ENCODE measurements around the gene ZNF521. TPM values are rescaled to one million over a fixed set of nuclear protein-coding genes. Genes with fewer than 3 reads are reported as not detected.

The ZNF521 gene
- total and polyA plus RNA-seq, 10 of the 15 experiments (the other 5 are each of a cell fraction or from before 2014, with no cell fraction given) = 0.02 to 0.05 (median 0.04) TPM; not detected in 6

DNA sequence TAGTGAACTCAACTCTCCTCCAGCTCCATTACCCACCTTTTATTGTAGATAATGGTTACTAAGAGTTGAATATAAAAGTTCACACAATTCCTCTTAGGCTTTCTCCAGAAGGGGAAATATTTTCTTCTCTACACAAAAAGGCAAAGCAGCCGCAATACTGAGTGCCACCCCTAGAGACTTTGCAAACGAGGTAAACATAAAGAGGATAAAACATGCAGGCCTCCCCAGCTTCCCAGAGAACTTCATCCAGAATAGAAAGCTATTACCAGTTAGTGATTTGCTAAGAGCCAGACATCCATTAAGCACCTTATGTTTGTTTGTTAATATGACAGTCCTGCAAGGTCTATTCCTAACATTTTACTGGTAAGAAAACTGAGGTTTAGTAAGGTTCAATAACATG, 17.4 kb downstream of the ZNF521 start:
- 25% methylated on average over 2 of the region's 2 CpGs for WGBS (ENCODE audit: insufficient coverage, insufficient replicate concordance, low lambda C conversion rate, missing lambda C conversion rate)
- in situ Hi-C loops (cut with MboI) = no loop called here
- no peak for FAIRE-seq
- no peak for ATAC-seq
- ChIA-PET POLR2A (no interaction called here), RAD21 (ENCODE audit: unreplicated experiment) (no interaction called here), CTCF (no interaction called here), SMC1A (ENCODE audit: uncharacterized antibody, unreplicated experiment) (no interaction called here)
- Histone ChIP-seq H3K4me2 (ENCODE audit: control insufficient read depth, insufficient read depth) (no peak overlapping the region), H3K27me3 (replicated peaks in 1 of 2; ENCODE audit: control insufficient read depth in 2 of 2, insufficient read depth in 2 of 2, low read length in 1 of 2) (no peaks in the 10 kb centered on the region), H2AFZ (ENCODE audit: control insufficient read depth, low read depth, low read length) (no peak overlapping the region), H3K27ac (ENCODE audit: control insufficient read depth, insufficient read depth) (no peak overlapping the region), H4K20me1 (ENCODE audit: control insufficient read depth, insufficient read depth) (no peaks in the 10 kb centered on the region), H3K36me3 (ENCODE audit: control insufficient read depth in 2 of 2, insufficient read depth in 2 of 2, low read length in 1 of 2) (no peaks in the 10 kb centered on the region), H3K79me2 (ENCODE audit: control insufficient read depth, insufficient read depth, low read length) (no peaks in the 10 kb centered on the region), H3K9ac (ENCODE audit: control insufficient read depth, insufficient read depth, low read length) (no peak overlapping the region), H3K9me3 (replicated peaks; ENCODE audit: control insufficient read depth, insufficient read depth, low read length) (no peaks in the 10 kb centered on the region), H3K4me3 (no peak overlapping the region), H3K4me1 (ENCODE audit: control insufficient read depth, insufficient read depth, low read length) (no peaks in the 10 kb centered on the region)
- intact Hi-C loops (cut with micrococcal nuclease; ENCODE audit: unreplicated experiment) = no loop called here
- no peak for DNase-seq (ENCODE audit: low read depth, low spot score)
- BruUV-seq (replicated peaks) = no TSS peak
- TF ChIP-seq, protein P1, sequence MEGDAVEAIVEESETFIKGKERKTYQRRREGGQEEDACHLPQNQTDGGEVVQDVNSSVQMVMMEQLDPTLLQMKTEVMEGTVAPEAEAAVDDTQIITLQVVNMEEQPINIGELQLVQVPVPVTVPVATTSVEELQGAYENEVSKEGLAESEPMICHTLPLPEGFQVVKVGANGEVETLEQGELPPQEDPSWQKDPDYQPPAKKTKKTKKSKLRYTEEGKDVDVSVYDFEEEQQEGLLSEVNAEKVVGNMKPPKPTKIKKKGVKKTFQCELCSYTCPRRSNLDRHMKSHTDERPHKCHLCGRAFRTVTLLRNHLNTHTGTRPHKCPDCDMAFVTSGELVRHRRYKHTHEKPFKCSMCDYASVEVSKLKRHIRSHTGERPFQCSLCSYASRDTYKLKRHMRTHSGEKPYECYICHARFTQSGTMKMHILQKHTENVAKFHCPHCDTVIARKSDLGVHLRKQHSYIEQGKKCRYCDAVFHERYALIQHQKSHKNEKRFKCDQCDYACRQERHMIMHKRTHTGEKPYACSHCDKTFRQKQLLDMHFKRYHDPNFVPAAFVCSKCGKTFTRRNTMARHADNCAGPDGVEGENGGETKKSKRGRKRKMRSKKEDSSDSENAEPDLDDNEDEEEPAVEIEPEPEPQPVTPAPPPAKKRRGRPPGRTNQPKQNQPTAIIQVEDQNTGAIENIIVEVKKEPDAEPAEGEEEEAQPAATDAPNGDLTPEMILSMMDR (IDR thresholded peaks at IDR 0.05 in 2 of 3, conservative IDR thresholded peaks at IDR 0.05 in 1 of 3; ENCODE audit: control insufficient read depth in 2 of 3, extremely low read depth in 1 of 3, insufficient read depth in 1 of 3, low read depth in 3 of 3, low read length in 3 of 3) = no peak
- TF ChIP-seq SRF (IDR thresholded peaks at IDR 0.05; ENCODE audit: low read depth in 2 of 2, low read length in 2 of 2) (no peak), YBX1 (IDR thresholded peaks at IDR 0.05) (no peak), PML (IDR thresholded peaks at IDR 0.05; ENCODE audit: low read length) (no peak), ETV6 (conservative IDR thresholded peaks at IDR 0.05 in 1 of 2, IDR thresholded peaks at IDR 0.05 in 1 of 2; ENCODE audit: borderline replicate concordance in 1 of 2, low read depth in 1 of 2) (no peak), SUZ12 (IDR thresholded peaks at IDR 0.05; ENCODE audit: unreplicated experiment) (no peak), NBN (IDR thresholded peaks at IDR 0.05) (no peak), GATAD2B (conservative IDR thresholded peaks at IDR 0.05; ENCODE audit: low read depth) (no peak), POU2F2 (IDR thresholded peaks at IDR 0.05; ENCODE audit: borderline replicate concordance, low read depth, low read length) (no peak), KLF5 (IDR thresholded peaks at IDR 0.05; ENCODE audit: partially characterized antibody) (no peak), TCF3 (IDR thresholded peaks at IDR 0.05; ENCODE audit: borderline replicate concordance, insufficient read depth, low read depth, low read length) (no peak)
- TF ChIP-seq, protein P2, sequence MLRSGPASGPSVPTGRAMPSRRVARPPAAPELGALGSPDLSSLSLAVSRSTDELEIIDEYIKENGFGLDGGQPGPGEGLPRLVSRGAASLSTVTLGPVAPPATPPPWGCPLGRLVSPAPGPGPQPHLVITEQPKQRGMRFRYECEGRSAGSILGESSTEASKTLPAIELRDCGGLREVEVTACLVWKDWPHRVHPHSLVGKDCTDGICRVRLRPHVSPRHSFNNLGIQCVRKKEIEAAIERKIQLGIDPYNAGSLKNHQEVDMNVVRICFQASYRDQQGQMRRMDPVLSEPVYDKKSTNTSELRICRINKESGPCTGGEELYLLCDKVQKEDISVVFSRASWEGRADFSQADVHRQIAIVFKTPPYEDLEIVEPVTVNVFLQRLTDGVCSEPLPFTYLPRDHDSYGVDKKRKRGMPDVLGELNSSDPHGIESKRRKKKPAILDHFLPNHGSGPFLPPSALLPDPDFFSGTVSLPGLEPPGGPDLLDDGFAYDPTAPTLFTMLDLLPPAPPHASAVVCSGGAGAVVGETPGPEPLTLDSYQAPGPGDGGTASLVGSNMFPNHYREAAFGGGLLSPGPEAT (IDR thresholded peaks at IDR 0.05; ENCODE audit: low read depth) = no peak
- TF ChIP-seq, protein P3, sequence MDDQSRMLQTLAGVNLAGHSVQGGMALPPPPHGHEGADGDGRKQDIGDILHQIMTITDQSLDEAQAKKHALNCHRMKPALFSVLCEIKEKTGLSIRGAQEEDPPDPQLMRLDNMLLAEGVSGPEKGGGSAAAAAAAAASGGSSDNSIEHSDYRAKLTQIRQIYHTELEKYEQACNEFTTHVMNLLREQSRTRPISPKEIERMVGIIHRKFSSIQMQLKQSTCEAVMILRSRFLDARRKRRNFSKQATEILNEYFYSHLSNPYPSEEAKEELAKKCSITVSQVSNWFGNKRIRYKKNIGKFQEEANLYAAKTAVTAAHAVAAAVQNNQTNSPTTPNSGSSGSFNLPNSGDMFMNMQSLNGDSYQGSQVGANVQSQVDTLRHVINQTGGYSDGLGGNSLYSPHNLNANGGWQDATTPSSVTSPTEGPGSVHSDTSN (IDR thresholded peaks at IDR 0.05; ENCODE audit: insufficient replicate concordance, low read depth, low read length) = no peak
- TF ChIP-seq, protein P4, sequence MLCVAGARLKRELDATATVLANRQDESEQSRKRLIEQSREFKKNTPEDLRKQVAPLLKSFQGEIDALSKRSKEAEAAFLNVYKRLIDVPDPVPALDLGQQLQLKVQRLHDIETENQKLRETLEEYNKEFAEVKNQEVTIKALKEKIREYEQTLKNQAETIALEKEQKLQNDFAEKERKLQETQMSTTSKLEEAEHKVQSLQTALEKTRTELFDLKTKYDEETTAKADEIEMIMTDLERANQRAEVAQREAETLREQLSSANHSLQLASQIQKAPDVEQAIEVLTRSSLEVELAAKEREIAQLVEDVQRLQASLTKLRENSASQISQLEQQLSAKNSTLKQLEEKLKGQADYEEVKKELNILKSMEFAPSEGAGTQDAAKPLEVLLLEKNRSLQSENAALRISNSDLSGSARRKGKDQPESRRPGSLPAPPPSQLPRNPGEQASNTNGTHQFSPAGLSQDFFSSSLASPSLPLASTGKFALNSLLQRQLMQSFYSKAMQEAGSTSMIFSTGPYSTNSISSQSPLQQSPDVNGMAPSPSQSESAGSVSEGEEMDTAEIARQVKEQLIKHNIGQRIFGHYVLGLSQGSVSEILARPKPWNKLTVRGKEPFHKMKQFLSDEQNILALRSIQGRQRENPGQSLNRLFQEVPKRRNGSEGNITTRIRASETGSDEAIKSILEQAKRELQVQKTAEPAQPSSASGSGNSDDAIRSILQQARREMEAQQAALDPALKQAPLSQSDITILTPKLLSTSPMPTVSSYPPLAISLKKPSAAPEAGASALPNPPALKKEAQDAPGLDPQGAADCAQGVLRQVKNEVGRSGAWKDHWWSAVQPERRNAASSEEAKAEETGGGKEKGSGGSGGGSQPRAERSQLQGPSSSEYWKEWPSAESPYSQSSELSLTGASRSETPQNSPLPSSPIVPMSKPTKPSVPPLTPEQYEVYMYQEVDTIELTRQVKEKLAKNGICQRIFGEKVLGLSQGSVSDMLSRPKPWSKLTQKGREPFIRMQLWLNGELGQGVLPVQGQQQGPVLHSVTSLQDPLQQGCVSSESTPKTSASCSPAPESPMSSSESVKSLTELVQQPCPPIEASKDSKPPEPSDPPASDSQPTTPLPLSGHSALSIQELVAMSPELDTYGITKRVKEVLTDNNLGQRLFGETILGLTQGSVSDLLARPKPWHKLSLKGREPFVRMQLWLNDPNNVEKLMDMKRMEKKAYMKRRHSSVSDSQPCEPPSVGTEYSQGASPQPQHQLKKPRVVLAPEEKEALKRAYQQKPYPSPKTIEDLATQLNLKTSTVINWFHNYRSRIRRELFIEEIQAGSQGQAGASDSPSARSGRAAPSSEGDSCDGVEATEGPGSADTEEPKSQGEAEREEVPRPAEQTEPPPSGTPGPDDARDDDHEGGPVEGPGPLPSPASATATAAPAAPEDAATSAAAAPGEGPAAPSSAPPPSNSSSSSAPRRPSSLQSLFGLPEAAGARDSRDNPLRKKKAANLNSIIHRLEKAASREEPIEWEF (IDR thresholded peaks at IDR 0.05; ENCODE audit: insufficient replicate concordance, low read depth, low read length) = no peak
